ENCODE data around the gene SMYD2. TPM values are rescaled to one million over a fixed set of nuclear protein-coding genes. Genes with fewer than 3 reads are reported as not detected.

SMYD2 gene
- 100 to 1,000 TPM in 1 of 10 donors, 10 to 100 TPM in 9; 69.0 to 104 (median 82.6) TPM for polyA plus RNA-seq (ENCODE audit: insufficient read length in 10 of 10)
- long read RNA-seq, donor 1, transcript SMYD2-201 (12 exons, 1,671 nt), result major isoform, 23 of 26 reads
- long read RNA-seq, donor 1, partial matches to known transcripts, result 0 of 26 reads
- long read RNA-seq, donor 1, other reads (novel, unspliced or antisense), result 0 of 26 reads
- long read RNA-seq, donor 2, transcript SMYD2-201 (12 exons, 1,671 nt), result major isoform, 21 of 22 reads
- long read RNA-seq, donor 2, partial matches to known transcripts, result 0 of 22 reads
- long read RNA-seq, donor 2, other reads (novel, unspliced or antisense), result 0 of 22 reads
- long read RNA-seq, donor 3, result 0 reads
- long read RNA-seq, donor 4, transcript SMYD2-201 (12 exons, 1,671 nt), result major isoform, 11 of 12 reads
- long read RNA-seq, donor 4, partial matches to known transcripts, result 0 of 12 reads
- long read RNA-seq, donor 4, other reads (novel, unspliced or antisense), result 0 of 12 reads
- long read RNA-seq, donor 5, transcript SMYD2-201 (12 exons, 1,671 nt), result major isoform, 13 of 20 reads
- long read RNA-seq, donor 5, partial matches to known transcripts, result 6 of 20 reads
- long read RNA-seq, donor 5, other reads (novel, unspliced or antisense), result 0 of 20 reads
- long read RNA-seq, donor 6, transcript SMYD2-201 (12 exons, 1,671 nt), result major isoform, 33 of 42 reads
- long read RNA-seq, donor 6, partial matches to known transcripts, result 5 of 42 reads
- long read RNA-seq, donor 6, other reads (novel, unspliced or antisense), result 0 of 42 reads
- long read RNA-seq, donor 7, full-length matches to known transcripts, result 14 of 14 reads
- long read RNA-seq, donor 7, partial matches to known transcripts, result 0 of 14 reads
- long read RNA-seq, donor 7, other reads (novel, unspliced or antisense), result 0 of 14 reads
- long read RNA-seq, donor 8, transcript SMYD2-201 (12 exons, 1,671 nt), result major isoform, 14 of 21 reads
- long read RNA-seq, donor 8, partial matches to known transcripts, result 6 of 21 reads
- long read RNA-seq, donor 8, other reads (novel, unspliced or antisense), result 0 of 21 reads
- long read RNA-seq, donor 9, transcript SMYD2-201 (12 exons, 1,671 nt), result major isoform, 6 of 8 reads
- long read RNA-seq, donor 9, partial matches to known transcripts, result 0 of 8 reads
- long read RNA-seq, donor 9, other reads (novel, unspliced or antisense), result 0 of 8 reads

- peak; percentile 66 to 90 (median 70) for DNase-seq
Observed at GRCh38 chr1:214281021-214281719, at the start of gene SMYD2. Gene SMYD2 (plus strand): TSS chr1:214281159. CDS start chr1:214281255, 96 bp downstream.

DNA sequence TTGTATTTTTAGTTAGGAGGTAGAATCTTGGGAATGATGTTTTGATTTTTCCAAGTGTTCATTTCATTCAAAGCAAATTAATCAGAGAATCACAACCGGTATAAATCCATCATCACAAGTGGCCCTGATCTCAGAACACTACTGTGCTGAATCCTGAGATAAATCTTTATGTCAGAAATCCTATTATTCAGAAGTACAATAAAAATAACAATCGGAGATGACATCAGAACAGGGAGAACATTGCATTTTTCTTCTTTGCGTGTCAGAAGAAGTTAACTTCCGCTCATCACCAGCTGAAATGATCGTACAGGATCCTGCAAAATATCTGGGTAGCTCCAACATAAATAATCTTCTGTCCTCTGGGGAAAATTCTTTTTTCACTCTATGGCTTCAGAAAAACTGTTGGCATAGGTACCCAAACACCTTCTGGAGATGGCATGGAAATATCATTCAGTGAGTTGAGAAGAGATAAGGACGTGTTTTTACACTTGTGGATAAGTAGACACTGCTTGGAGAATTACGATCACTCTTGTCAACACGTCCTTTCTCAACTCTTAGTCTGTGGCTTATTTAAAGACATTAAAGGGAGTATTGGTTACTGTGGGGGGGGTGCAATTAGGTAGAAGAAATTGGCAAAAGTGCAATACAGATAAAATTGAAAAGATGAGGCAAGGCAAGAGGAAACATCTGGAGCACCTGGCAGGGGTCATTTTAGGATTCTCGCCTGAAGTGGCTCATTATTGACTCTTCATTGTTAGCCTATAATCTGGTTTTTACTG is 46.9 kb upstream of the SMYD2 start:
- no peak for DNase-seq

- no peak for DNase-seq
Observed at GRCh38 chr1:214234635-214235025, 46.3 kb upstream of the SMYD2 start.

DNA sequence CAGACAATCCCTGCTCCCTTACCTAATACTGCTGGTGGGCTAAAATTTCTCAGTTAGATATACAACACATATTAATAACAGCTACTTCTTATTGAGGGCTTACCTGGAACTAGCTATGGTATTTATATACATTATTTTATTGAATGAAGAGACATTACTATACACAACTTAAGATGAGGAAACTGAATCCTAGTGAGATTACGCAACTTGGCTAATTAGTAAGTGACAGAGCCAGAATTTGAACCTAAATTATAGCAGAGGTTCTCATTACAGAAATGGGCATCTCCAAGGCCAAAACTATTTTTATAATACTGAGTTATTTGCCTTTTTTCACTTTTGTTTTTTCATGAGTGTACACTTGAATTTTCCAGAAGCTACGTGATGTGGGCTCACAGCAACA is 44.5 kb upstream of the SMYD2 start:
- DNase-seq, result no peak

DNA sequence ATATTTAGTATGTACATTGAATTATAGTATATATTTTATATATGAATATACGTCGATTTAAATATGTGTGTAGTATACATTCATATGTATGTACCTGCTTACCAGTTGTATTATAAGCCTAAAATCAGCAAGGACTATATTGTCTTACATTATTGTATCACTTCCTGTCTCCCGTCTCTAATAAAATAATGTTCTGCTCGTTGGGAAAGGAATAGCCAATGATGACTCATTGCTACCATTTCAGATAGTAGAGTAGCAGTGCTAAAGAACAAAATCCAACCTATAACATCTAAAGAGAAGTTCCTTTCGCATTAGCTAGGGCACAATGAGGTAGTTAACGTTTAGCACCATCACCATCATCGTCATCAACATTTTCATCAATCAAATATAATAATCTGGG is 39.9 kb upstream of the SMYD2 start:
- no peak for DNase-seq

- DNase-seq, result no peak
Observed at GRCh38 chr1:214244252-214244651, 36.7 kb upstream of the SMYD2 start.

DNA sequence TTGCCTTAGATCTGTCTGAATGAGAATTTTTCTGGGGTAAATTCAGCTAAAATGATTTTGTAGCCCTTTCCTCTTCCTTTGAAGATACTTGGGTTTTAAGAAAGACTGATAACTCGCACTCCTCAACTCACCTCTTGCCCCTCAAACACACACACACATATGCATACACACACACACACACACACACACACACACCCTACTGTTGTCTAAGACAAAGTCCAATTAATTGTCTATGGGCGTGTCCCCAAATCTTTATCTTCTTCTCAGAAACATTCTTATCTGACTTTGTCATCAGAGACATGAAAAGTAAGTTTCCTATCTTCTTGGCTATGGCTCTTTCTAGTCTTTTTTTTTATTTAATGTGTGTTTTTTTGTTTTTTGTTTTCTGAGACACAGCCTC is 36.1 kb upstream of the SMYD2 start:
- DNase-seq, result no peak

DNA sequence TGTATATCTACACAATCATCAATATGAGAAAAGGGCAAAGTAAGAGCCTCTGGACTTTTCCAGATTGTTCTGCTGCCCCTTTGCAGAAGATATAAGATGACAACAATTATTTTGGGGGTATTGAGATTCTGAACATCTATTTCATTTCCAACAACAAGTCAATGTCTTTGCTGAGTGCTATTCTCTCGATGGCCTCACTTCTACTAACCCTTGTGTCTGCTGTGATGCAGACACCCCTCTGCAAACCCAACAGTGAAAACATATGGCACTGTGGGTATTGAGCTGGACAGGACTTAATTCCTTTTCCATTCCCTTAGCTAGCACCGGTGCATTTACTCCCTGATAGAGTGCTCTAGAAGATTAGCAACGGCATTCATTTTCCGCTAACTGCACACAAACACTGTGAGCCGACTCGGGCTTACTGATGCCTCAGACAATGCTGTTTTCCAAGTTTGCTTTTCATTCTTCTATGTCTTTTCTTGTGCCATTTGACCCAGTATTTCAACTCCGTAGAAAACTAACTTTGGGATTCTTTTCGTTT is 33.4 kb upstream of the SMYD2 start:
- DNase-seq, result no peak

DNA sequence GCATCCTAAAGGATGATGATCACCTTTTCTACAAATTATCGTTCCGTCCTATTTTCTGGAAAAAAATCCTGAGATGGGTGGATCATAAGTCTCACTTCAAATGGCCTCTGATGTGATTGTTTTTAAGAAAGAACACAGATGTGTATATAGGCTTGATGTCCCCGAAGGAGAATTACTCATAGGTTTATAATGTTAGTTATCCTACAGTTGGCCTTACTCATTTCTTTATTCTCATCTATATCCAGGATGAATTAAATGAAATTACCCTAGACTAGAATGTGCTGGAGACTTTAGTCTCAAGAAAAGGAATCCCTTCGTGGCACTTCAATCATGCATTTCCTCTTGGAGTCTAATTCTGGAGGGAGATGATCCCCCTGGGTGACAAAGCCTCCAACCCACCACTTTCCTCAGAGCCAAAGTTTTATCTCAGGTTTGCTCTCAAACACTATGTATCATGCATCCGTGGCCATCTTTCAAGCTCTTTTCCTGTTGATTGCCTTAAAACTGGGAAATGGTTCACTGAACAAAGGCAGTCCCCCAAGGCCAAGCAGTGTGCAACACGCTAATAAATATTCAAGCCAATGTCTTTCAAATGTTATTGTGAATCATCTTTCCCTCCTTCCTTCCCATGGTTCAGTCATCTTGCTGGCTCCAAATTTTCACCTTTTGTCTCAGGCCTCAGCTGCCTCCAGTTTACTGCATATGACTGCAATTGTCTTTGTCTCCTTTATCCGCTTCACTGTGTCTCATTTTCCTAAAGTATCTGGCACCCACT is 32.5 kb upstream of the SMYD2 start:
- peak in 1 of 3 donors; percentile 46 for DNase-seq

GRCh38 chr1:214249651-214250050 is 31.3 kb upstream of the SMYD2 start:
- DNase-seq, result no peak

DNA sequence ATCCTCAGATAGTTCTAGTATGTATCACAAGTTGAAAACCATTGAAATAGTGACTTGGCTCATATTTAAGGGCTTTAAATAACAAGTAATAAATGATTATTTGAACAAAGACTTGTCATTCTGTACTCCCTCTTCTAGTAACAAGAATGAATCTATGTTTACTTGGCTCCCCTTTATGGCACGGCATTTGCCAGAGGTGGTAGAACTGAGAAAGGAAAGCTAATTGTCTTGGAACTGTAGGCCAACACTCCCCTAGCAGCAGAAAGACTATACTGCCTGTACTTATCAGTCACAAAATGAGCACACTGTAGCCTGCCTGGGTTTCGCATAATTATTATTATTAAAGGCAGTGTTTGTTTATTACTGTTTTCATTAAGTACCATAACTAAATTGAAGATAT is 29.6 kb upstream of the SMYD2 start:
- DNase-seq, result no peak

DNA sequence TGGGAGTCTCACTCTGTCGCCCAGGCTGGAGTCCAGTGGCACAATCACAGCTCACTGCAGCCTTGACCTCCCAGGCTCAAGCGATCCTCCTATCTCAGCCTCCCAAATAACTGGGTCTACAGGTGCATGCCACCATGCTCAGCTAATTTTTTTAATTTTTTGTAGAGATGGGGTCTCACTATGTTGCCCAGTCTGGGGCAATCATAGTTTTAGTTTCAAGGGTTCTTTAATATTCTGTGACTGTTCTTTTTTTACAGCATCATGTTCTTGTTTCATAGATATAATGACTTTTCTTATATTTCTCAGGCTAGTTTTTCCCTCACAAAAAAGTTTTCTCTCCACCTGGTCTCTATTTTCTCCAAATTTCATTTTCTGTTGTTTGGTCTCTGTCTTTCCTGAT is 25.4 kb upstream of the SMYD2 start:
- no peak for DNase-seq

DNA sequence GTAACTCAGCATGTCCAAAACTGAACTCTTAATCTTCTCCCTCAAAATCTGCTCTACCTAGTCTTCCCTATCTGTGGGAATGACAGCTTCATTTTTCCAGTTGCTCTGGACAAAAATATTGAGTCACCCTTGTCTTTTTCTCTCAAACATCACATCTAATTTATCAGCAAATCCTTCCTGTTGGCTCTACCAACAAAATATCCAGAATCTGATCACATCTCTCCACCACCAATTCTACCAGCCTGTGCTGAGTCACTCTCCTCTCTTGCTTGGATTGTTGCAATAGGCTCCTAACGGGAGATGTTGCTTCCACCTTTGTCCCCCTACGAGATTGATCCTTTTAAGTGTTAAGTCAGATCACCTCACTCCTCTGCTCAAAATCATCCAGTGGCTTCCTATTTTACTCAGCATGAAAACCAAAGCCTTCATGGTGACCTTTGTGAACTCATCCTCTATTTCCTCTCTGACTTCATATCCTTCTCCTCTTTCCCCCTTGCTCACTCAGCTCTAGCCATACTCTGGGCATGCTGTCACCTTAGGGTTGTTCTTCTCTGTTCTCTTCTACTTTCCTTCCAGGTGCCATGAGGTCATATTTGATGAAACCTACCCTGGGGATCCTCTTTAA is 21.5 kb upstream of the SMYD2 start:
- DNase-seq, result no peak

GRCh38 chr1:214260561-214261205 is 20.3 kb upstream of the SMYD2 start:
- no peak for DNase-seq

- peak; percentile 81 to 89 (median 84) for DNase-seq
Observed at GRCh38 chr1:214261206-214262123, 19.5 kb upstream of the SMYD2 start.

- no peak for DNase-seq
Observed at GRCh38 chr1:214264196-214264595, 16.8 kb upstream of the SMYD2 start.

DNA sequence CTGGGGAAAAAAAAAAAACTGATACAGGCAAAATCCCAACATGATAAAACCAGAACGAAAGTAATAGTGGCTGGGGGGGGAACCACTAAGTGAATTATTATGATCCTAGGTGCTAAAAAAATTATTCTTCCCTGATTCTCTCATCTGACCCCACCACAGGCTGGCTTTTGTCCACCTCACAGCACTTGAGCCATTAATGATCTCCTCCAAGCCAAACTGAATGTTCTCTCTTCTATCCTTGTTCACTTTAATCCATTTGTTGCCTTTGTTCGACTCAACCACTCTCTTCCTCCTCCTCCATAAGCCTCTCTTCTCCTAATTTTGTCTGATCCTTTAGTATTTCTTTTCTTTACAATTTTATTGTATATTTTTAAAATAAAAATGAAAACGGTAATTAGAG is 16.0 kb upstream of the SMYD2 start:
- DNase-seq, result no peak

Data from muscle of back (tissue), 13 donors.